Skeletal muscle tissue (tissue), 4 donors: Measurements from ENCODE around the gene KCNK18. TPM values are rescaled to one million over a fixed set of nuclear protein-coding genes. Genes with fewer than 3 reads are reported as not detected.

ENCODE experiments used
- H3K27ac ChIP-seq: one replicate; pipeline ENCODE4 v1.7.0; 2013; ENCODE audit warnings: mild to moderate bottlenecking, low read depth, low read length, inconsistent platforms
- H3K27me3 ChIP-seq, 3 donors: one replicate each; pipeline ENCODE4 v1.7.0; 2013; ENCODE audit warnings: low read length in 3 of 3; ENCODE audit not compliant: control insufficient read depth in 3 of 3, insufficient read depth in 3 of 3
- H3K36me3 ChIP-seq, 3 donors: one replicate each; pipeline ENCODE4 v1.7.0; 2013; ENCODE audit warnings: low read length in 3 of 3; ENCODE audit not compliant: control insufficient read depth in 3 of 3, insufficient read depth in 3 of 3
- H3K4me1 ChIP-seq, 3 donors: one replicate each; pipeline ENCODE4 v1.7.0; 2013; ENCODE audit warnings: low read length in 3 of 3, mild to moderate bottlenecking in 3 of 3; ENCODE audit not compliant: control insufficient read depth in 3 of 3, insufficient read depth in 3 of 3
- H3K4me3 ChIP-seq, 3 donors: one replicate each; pipeline ENCODE4 v1.7.0; 2013; ENCODE audit warnings: low read length in 3 of 3
- H3K9ac ChIP-seq, 3 donors: one replicate each; pipeline ENCODE4 v1.7.0; 2013; ENCODE audit warnings: low read length in 3 of 3, mild to moderate bottlenecking in 3 of 3, moderate library complexity in 2 of 3, low read depth in 1 of 3
- H3K9me3 ChIP-seq, 3 donors: one replicate each; pipeline ENCODE4 v1.7.0; 2013; ENCODE audit warnings: low read length in 3 of 3; ENCODE audit not compliant: control insufficient read depth in 3 of 3
- total RNA-seq: library from RNA; depleted of rRNA; stranded (reverse); fragments of >200 nt; gene quantifications from one replicate; pipeline ENCODE4 v1.2.3, GENCODE V29; 2014
- donor health status: Osteomylitis.

KCNK18 gene
- total RNA-seq, 1 donor from 2014 or later, result not detected

DNA sequence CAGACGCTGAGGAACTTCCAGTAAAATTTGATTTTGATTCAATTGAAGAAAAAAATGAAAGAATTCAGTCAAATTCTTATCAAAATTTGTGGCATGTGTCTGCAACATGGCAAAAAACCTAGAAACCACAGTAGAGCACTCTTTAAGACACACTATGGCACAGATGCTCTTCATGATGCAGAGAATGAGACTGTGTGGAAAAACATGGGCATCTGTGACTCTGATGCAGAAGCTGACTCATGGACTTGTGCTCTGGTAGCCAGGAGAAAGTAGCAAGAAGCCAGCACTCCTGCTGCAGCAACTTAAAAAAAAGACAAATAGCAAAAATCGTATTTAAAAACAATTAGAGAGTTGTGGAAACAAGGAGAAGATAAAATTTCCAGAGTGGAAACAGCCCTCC lies 8.9 kb upstream of the KCNK18 start:
- Histone ChIP-seq H3K9me3 (no peaks in the 10 kb centered on the region), H3K27me3 (peaks cover 0 to 7% (median 1%) of the 10 kb centered on the region in 3 donors), H3K4me1 (no peaks in the 10 kb centered on the region), H3K9ac (no peak overlapping the region), H3K27ac (no peak overlapping the region), H3K4me3 (no peak overlapping the region), H3K36me3 (no peaks in the 10 kb centered on the region)

DNA sequence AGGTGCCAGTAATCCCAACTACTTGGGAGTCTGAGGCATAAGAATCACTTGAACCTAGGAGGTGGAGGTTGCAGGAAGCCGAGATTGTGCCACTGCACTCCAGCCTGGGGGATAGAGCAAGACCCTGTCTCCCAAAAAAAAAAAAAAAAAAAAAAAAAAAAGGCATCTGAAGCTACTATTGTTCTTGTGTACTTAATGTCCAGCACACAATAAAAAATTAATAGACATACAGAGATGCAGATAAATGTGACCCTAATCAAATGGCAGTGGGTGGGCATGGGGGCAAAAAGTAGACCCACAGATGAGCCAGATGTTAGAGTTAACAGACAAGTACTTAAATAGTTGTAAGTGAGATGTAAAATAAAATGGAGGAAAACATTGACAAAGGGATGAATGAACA lies 7.7 kb upstream of the KCNK18 start:
- Histone ChIP-seq H3K4me1 (no peaks in the 10 kb centered on the region), H3K9ac (no peak overlapping the region), H3K4me3 (no peak overlapping the region), H3K27me3 (peaks cover 0 to 3% (median 0%) of the 10 kb centered on the region in 3 donors), H3K36me3 (no peaks in the 10 kb centered on the region), H3K27ac (no peak overlapping the region), H3K9me3 (no peaks in the 10 kb centered on the region)

DNA sequence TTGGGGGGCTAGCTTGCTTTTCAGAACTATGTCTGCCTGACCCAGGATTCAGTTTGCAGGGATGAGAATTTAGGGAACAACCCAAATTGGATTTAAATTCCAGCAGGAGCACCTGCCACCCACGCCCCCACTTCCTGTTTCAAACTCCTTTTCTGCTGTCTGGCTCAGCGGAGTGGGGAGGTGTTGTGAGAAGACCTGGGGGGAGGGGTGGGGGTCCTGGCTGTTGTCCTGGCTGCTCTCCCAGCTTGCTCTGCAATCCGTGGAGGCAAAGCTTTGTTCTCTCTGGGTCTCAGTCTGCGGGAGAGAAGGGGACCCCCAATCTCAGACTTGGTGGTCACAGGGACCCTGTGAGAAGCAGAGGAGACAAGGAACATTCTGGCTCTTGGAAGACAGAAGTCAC lies 799 bp downstream of the KCNK18 start:
- H3K4me3 ChIP-seq, result no peak overlapping the region
- peaks cover 4 to 11% (median 11%) of the 10 kb centered on the region in 3 donors for H3K27me3 ChIP-seq
- H3K9me3 ChIP-seq, result no peaks in the 10 kb centered on the region
- H3K27ac ChIP-seq, result no peak overlapping the region
- no peaks in the 10 kb centered on the region for H3K4me1 ChIP-seq
- H3K9ac ChIP-seq, result no peak overlapping the region
- H3K36me3 ChIP-seq, result no peaks in the 10 kb centered on the region

DNA sequence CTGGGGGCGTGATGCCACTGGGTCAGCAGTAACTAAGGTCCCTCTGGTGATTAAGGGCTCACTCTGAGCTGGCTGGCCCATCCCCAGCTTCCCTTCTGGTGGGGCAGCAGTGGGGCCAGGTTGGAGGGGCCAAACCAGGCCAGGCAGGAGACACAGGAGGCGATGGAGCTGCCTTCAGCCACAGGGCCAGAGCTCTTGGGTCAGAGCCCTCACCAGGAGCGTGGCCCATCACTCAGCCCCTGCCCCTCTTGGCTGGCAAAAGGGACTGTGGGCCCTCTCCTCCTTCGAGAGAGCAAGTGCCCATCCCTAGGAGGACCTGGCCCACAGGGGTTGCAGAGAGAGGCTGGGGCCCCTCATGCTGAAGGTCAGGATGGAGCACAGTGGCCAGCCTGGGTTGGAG lies 4.5 kb downstream of the KCNK18 start:
- Histone ChIP-seq H3K4me3 (no peak overlapping the region), H3K9me3 (no peaks in the 10 kb centered on the region), H3K9ac (no peak overlapping the region), H3K4me1 (no peaks in the 10 kb centered on the region), H3K36me3 (no peaks in the 10 kb centered on the region), H3K27me3 (peaks cover 7 to 11% (median 8%) of the 10 kb centered on the region in 3 donors), H3K27ac (no peak overlapping the region)

DNA sequence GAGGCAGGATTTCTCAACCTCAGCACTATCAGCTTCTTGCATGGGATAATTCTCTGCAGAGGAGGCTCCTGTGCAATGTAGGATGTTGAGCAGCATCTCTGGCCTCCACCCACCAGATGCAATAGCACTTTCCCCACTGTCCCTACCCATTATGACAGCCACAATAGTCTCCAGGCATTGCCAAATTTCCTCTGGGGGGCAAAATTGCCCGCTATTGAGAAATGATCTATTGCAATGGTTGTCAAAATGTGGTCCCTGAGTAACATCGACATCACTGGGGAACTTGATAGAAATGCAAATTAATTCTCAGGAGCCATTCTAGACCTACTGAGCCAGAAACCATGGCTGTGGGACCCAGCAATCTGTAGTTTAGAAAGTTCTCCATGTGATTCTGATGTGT lies 7.0 kb downstream of the KCNK18 start:
- H3K36me3 ChIP-seq, result no peaks in the 10 kb centered on the region
- peaks cover 7 to 12% (median 11%) of the 10 kb centered on the region in 3 donors for H3K27me3 ChIP-seq

DNA sequence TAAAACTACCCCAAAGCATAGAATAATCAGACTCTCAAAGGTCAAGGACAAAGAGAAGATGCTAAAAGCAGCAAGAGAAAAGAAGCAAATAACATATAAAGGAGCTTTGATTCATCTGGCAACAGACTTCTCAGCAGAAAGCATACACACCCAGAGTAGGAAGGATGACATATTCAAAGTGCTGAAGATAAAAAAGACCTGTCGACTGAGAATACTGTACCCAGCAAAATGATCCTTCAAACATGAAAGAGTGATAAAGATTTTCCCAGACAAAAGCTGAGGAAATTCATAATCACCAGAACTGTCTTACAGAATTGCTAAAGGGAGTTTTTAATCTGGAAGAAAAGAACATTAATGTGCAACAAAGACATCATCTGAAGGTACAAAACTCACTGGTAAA lies 14.9 kb downstream of the KCNK18 start:
- H3K36me3 ChIP-seq, result no peaks in the 10 kb centered on the region
- peaks cover 5 to 10% (median 9%) of the 10 kb centered on the region in 3 donors for H3K4me1 ChIP-seq
- peaks cover 26 to 40% (median 28%) of the 10 kb centered on the region in 3 donors for H3K27me3 ChIP-seq
- no peak overlapping the region for H3K4me3 ChIP-seq
- H3K9ac ChIP-seq, result no peak overlapping the region
- H3K27ac ChIP-seq, result no peak overlapping the region
- peaks cover 0 to 4% (median 4%) of the 10 kb centered on the region in 3 donors for H3K9me3 ChIP-seq

More for the DNA sequence above, 7.0 kb downstream of the KCNK18 start:
- Histone ChIP-seq H3K9me3 (no peaks in the 10 kb centered on the region), H3K27ac (no peak overlapping the region), H3K4me3 (no peak overlapping the region), H3K4me1 (no peaks in the 10 kb centered on the region), H3K9ac (no peak overlapping the region)

DNA sequence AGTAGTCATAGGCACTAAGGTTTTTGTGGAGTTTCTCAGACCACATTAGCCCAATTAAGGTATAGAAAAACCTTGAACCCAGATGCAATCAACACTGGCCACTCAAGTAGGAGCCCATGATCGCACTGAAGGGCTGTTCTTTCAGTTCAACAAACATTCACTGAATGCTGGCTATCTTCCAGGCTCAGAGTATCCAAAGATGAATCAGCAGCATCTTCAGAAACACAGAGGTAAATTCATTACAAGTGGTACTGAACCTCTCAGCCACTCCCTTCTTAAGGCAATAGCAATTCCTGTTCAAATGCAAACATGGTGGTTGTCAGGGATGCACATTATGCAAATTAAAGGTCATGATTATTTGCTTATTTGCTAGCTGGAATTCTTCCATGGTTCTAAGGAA lies 17.1 kb downstream of the KCNK18 start:
- no peaks in the 10 kb centered on the region for H3K36me3 ChIP-seq

DNA sequence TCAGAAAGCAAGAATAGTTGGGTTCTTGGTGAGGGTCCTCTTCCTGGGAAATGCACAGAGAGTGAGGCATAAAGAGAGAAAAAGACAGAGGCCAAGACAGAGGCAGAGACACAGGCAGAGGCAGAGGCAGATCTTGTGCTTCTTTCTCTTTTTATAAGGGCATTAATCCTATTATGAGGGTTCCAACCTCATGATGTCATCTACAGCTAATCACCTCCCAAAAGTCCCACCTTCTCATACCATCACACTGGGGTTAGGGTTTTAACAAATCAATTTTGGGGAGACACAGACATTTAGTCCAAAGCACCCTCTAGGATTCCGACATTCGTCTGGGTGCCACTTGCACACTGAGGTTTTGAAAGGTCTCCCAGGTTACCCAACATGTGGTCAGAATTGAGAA lies 17.8 kb downstream of the KCNK18 start:
- H3K4me3 ChIP-seq, result no peak overlapping the region
- H3K27me3 ChIP-seq, result peaks cover 34 to 48% (median 40%) of the 10 kb centered on the region in 3 donors
- no peaks in the 10 kb centered on the region for H3K36me3 ChIP-seq
- H3K9ac ChIP-seq, result no peak overlapping the region
- H3K9me3 ChIP-seq, result peaks cover 0 to 4% (median 4%) of the 10 kb centered on the region in 3 donors
- H3K27ac ChIP-seq, result no peak overlapping the region
- H3K4me1 ChIP-seq, result peaks cover 7 to 12% (median 9%) of the 10 kb centered on the region in 3 donors

More for the DNA sequence above, 17.1 kb downstream of the KCNK18 start:
- Histone ChIP-seq H3K27me3 (peaks cover 34 to 48% (median 43%) of the 10 kb centered on the region in 3 donors), H3K9me3 (peaks cover 0 to 4% (median 4%) of the 10 kb centered on the region in 3 donors), H3K4me1 (peaks cover 7 to 12% (median 9%) of the 10 kb centered on the region in 3 donors), H3K27ac (no peak overlapping the region), H3K9ac (no peak overlapping the region), H3K4me3 (no peak overlapping the region)

DNA sequence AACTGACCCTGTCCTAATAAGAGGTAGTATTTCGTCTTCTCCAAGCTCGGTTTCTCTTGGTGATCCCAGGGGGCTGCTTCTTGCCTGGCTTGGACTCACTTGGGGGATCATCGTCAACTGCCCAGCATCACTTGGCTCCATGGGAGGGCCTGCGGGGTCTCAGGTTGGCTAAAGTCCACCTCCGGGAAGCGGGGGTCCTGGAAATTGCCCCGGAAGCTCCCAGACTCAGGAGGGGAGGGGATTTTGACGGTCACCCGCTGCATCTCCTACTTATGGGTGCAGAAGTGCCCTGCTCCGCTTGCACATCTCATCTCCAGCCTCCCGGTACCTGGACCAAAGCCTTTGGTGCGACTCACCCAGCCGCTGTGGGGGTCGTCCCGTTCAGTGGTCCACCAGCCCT lies 18.7 kb downstream of the KCNK18 start:
- H3K27ac ChIP-seq, result no peak overlapping the region
- H3K27me3 ChIP-seq, result peaks cover 34 to 49% (median 49%) of the 10 kb centered on the region in 3 donors
- H3K4me3 ChIP-seq, result peak overlapping the region in 1 of 3 donors; percentile 14
- H3K9ac ChIP-seq, result no peak overlapping the region
- H3K4me1 ChIP-seq, result peaks cover 7 to 12% (median 9%) of the 10 kb centered on the region in 3 donors
- peaks cover 0 to 4% (median 4%) of the 10 kb centered on the region in 3 donors for H3K9me3 ChIP-seq
- no peaks in the 10 kb centered on the region for H3K36me3 ChIP-seq

DNA sequence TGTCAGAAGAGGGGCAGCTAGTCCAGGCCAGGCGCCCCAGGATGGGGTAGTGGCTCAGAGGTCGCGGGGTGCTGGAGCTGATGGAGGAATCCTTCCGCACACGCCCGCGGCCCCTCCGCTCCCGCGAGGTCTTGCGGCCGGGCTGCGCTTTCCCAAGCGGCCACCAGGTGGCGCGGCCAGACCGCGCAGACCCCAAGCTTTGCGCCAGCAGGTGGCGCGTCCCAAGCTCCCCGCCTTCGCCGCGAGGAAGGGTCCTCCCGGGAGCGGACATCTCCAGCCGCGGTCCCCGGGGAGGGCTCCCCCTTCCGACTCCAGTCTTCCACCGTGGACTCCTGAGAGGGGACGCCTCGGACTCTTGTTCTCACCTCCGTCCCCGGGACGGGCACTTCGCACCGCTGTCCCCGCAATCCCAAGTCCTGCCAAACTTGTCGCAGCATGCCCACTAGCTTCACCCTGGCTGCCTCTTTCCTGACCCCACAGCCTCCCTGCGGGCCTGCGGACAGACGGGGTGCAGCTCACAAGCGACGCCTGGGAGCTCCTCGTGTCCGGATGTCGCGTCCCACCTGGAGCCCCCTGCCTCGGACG lies 19.4 kb downstream of the KCNK18 start:
- H3K27ac ChIP-seq, result no peak overlapping the region
- no peaks in the 10 kb centered on the region for H3K36me3 ChIP-seq
- H3K9me3 ChIP-seq, result peaks cover 0 to 4% (median 4%) of the 10 kb centered on the region in 3 donors
- H3K4me1 ChIP-seq, result peaks cover 7 to 12% (median 9%) of the 10 kb centered on the region in 3 donors
- peaks cover 34 to 54% (median 51%) of the 10 kb centered on the region in 3 donors for H3K27me3 ChIP-seq
- peak overlapping the region in 2 of 3 donors; percentile 38 to 54 for H3K9ac ChIP-seq
- H3K4me3 ChIP-seq, result peak overlapping the region; percentile 52 to 66 (median 57)
